Suprapubic skin (tissue), 4 donors: Measurements from ENCODE around the gene CD274.

Experiments used
- EP300 ChIP-seq: sonication (generic); formaldehyde crosslinking; IDR thresholded peaks from one replicate; pipeline ENCODE4 v1.6.1; 2017; ENCODE audit warnings: antibody characterized with exemption
- POLR2AphosphoS5 ChIP-seq, 3 donors: sonication (generic); formaldehyde crosslinking; IDR thresholded peaks; one replicate each; pipeline ENCODE4 v1.6.1; 2017; ENCODE audit warnings: antibody characterized with exemption in 3 of 3
- TF ChIP-seq, protein P1 (sequence below), 2 donors: fragments of 200-600 bp in 1 of 2; fragments of 450-650 bp in 1 of 2; sonication (generic) in 1 of 2; IDR thresholded peaks; one replicate each; pipeline ENCODE4 v1.5.1; 2016 to 2019; ENCODE audit warnings: antibody characterized with exemption in 2 of 2, mild to moderate bottlenecking in 1 of 2, moderate library complexity in 1 of 2

DNA sequence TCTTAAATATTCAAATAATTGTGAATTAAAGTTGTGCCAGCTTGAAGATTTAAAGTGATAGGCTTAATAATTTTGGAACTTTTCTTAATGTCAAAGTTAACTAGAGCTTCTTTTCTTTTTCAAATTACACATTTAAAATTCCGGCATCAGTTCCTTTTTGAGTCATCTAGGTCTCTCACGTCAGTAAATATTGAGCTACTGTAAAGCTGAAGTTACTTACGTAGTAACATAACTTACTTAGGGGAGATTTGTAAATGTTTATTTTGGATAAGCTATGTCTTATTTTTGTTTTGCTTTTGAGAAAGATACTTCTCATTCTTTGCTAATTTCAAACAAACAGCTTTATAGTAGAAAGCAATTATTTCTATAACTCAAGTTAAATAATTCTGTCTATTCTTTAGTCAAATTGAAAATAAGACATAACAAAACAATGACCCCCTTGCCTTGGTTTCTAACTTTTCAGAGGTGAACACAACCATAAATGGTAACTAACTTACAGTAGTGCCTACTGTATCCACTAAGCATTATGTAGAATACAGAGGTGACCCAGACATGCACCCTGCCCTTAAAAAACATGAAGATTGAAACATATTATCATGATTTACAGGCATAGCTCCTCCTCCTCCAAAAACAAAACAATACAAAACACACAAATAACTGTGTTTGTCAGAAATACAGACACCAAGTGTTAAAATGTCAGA lies 29.8 kb downstream of the CD274 start:
- TF ChIP-seq, protein P1, sequence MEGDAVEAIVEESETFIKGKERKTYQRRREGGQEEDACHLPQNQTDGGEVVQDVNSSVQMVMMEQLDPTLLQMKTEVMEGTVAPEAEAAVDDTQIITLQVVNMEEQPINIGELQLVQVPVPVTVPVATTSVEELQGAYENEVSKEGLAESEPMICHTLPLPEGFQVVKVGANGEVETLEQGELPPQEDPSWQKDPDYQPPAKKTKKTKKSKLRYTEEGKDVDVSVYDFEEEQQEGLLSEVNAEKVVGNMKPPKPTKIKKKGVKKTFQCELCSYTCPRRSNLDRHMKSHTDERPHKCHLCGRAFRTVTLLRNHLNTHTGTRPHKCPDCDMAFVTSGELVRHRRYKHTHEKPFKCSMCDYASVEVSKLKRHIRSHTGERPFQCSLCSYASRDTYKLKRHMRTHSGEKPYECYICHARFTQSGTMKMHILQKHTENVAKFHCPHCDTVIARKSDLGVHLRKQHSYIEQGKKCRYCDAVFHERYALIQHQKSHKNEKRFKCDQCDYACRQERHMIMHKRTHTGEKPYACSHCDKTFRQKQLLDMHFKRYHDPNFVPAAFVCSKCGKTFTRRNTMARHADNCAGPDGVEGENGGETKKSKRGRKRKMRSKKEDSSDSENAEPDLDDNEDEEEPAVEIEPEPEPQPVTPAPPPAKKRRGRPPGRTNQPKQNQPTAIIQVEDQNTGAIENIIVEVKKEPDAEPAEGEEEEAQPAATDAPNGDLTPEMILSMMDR (IDR thresholded peaks at IDR 0.05), result no peak
- TF ChIP-seq EP300 (no peak), POLR2AphosphoS5 (IDR thresholded peaks at IDR 0.05) (no peak)
